OCI-LY7 (cell line): ENCODE data around the gene PBLD.

Experiments used
- EZH2phosphoT487 ChIP-seq: fragments of 200-600 bp; sonication (generic); IDR thresholded peaks from 2 replicates; pipeline ENCODE4 v1.6.1; 2018; ENCODE audit warnings: low read depth, borderline replicate concordance, mild to moderate bottlenecking, mixed run types, antibody characterized with exemption, low read length, moderate library complexity, mixed read lengths
- TF ChIP-seq, protein P1 (sequence below): fragments of 200-600 bp; sonication (generic); conservative IDR thresholded peaks from 2 replicates; pipeline ENCODE4 v1.5.1; 2014; ENCODE audit warnings: mild to moderate bottlenecking, antibody characterized with exemption, low read length, moderate library complexity, mixed read lengths

GRCh38 chr10:68247931-68248330 is 84.8 kb downstream of the PBLD start:
- TF ChIP-seq, protein P1, sequence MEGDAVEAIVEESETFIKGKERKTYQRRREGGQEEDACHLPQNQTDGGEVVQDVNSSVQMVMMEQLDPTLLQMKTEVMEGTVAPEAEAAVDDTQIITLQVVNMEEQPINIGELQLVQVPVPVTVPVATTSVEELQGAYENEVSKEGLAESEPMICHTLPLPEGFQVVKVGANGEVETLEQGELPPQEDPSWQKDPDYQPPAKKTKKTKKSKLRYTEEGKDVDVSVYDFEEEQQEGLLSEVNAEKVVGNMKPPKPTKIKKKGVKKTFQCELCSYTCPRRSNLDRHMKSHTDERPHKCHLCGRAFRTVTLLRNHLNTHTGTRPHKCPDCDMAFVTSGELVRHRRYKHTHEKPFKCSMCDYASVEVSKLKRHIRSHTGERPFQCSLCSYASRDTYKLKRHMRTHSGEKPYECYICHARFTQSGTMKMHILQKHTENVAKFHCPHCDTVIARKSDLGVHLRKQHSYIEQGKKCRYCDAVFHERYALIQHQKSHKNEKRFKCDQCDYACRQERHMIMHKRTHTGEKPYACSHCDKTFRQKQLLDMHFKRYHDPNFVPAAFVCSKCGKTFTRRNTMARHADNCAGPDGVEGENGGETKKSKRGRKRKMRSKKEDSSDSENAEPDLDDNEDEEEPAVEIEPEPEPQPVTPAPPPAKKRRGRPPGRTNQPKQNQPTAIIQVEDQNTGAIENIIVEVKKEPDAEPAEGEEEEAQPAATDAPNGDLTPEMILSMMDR, result no peak
- TF ChIP-seq EZH2phosphoT487, result no peak
